Measurements from ENCODE around the gene FXYD2.
"Not testable (repeated sequence)": the region's sequence is repeated elsewhere in the genome, so short reads cannot be mapped to it uniquely, and the experiment has no call there.

FXYD2 gene

DNA sequence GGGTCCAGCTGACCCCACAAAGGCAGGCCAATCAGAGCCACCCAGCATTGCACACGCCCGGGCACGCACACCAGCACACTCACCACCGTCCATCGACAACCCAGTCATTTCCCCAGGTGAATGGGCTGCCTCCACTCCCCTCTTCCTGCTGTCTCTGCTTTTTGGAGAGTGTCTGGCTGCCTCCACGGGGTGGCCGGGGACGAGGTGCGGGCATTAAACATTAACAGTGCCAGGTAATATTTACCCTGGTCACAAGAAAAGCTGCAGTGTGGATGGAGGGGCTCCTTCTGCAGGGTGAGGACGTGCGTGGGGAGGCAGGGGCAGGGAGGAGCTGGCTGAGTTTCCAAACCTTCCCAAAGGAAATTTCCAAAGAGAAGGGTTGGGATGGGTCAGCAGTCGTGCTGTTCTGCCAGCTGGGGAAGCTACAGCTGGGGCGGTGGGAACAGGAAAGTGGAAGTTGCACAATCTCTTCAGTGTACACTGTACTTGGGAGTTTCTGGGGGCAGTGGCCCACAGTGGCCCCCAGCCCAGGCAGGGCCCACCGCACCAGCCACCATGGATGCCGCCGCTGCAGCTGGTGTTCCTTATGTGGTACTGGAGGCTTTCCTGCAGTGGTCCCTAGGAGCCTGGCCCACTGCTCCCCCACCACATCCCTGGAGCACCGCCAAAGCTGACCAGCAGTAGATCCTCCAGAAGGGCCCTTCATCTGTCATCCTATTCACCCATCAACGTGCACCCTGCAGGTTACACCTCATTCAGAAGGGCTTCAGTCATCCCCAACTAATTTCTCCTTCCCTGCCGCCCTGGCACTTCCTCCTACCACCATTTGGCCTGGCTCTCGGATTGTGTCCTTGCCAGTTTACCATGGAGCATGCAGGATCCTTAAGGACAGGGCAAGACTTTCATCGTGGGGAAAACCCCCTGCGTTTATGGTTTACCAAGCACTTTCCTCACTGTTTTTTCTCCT is at the start of gene FXYD2:
Gene FXYD2 (minus strand): TSS at position 174 of the 967 bp plus-strand sequence. CDS start 66 bp downstream, at position 108.
- DNase-seq = peak in 1 of 14 donors; percentile 16

DNA sequence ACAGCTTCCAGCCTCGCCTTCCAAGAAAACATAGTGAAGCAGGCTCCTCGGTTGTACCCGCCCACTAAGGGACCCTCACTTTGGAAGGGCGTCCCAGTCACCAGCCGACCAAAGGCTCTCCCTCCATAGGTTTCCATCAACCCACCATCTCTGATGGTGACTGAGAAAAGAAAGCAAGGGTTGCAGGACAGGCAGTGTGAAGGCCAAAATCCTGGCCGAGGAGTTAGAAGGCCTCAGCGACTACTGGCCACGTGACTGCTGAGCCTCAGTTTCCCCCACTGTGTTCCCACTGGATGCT is 49.2 kb upstream of the FXYD2 start:
- DNase-seq = no peak

- peak in 1 of 14 donors; percentile 8 for DNase-seq
Measured at GRCh38 chr11:117872975-117873827, 48.7 kb upstream of the FXYD2 start.

GRCh38 chr11:117872420-117872961 is 47.9 kb upstream of the FXYD2 start:
- DNase-seq = peak in 1 of 14 donors; percentile 16

GRCh38 chr11:117871784-117872183 is 47.2 kb upstream of the FXYD2 start:
- DNase-seq = peak in 1 of 14 donors; percentile 24

- peak in 1 of 14 donors; percentile 22 for DNase-seq
Measured at GRCh38 chr11:117871160-117871559, 46.6 kb upstream of the FXYD2 start.

DNA sequence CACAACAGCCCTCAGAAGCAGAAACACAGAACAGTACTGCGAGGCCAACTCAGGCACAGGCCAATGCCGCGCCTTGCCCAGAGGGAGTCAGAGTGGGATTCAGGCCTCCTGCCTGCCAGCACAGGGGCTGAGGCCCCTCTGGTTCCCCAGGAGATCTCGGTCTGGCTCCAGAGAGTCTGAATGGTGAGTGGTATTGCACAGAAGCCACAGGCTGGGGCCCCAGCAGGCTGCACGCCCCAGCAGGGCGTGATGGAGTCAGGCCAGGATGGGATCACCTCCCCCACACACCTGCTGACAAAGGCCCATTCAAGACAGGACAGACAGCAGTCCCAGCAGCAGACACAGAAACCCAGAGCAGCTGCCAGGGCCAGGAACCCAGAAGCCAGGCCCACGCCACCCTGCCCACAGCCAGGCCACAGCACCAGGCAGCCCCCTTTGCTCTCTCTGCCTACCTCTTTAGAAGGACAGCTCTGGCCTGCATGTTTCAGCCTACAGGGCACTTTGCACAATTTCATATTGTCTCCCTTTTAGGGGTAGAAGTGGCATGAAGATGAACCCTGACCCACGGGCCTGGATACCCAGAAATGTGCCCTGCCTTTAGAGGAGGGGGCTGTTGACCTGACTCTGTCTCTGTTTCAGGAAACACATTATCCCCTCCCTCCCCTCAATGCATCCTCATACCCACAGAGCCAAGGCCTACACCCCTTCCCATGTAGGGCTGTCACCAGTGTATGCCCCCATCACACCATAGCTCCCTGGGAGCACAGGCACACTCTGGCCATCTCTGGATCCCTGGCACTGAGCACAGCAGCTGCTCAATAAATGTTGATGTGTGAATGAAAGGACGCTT is 45.8 kb upstream of the FXYD2 start:
- DNase-seq = peak in 7 of 14 donors; percentile 26 to 62 (median 45)

DNA sequence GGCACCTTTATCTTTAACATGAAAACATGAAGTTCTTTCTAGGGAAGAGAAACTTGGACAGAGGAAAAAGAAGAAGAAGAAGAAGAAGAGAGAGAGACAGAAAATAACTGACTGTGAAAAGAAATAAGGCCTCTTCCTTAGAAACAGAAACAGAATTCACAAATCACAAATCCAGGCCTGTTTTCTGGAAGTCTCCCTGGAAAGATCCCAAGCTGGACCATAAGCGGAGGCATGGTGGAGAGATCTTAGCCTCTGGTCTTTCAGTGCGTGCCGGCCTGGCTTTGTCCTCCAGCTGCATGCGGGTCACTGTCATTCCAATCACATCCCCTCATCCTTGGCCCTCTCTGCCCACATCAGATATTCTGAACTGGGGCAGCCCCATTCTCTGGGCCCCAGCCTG is 45.1 kb upstream of the FXYD2 start:
- no peak for DNase-seq

GRCh38 chr11:117868815-117869561 is 44.4 kb upstream of the FXYD2 start:
- no peak for DNase-seq

- DNase-seq = no peak
Measured at GRCh38 chr11:117868088-117868487, 43.5 kb upstream of the FXYD2 start.

GRCh38 chr11:117866526-117866925 is 42.0 kb upstream of the FXYD2 start:
- peak in 8 of 14 donors; percentile 27 to 63 (median 38) for DNase-seq

DNA sequence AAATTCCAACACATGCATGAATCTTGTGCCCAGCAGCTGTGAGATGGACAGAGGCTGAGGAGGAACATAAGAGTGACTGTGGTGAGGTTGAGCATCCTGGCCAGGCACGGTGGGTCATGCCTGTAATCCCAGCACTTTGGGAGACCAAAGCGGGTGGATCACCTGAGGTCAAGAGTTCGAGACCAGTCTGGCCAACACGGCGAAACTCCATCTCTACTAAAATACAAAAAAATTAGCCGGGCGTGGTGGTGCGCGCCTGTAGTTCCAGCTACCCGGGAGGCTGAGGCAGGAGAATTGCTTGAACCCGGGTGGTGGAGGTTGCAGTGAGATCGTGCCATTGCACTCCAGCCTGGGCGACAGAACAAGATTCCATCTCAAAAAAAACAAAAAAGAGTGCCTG is 41.0 kb upstream of the FXYD2 start:
- not testable (repeated sequence) for DNase-seq

GRCh38 chr11:117863383-117863782 is 38.8 kb upstream of the FXYD2 start:
- no peak for DNase-seq

DNA sequence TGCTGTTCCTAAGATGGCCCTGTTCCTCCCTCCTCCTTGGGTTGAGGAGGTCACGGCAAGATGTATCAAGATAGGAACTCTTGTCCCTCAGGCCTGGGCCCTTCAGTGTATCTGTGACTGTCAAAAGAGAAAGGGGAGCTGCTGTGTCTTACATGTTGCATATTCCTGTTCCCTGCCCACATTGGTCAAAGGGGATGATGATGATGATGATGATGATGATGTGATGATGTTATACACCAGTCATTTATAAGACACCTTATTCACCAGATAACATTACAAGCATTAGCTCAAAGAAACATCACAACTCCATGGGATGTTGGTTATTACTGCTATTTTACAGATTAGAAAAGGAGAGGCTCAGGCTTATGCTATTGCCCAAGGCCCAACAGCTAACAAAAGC is 38.2 kb upstream of the FXYD2 start:
- DNase-seq = no peak

- no peak for DNase-seq
Measured at GRCh38 chr11:117862019-117862725, 37.6 kb upstream of the FXYD2 start.

GRCh38 chr11:117861151-117862018 is 36.8 kb upstream of the FXYD2 start:
- peak in 1 of 14 donors; percentile 74 for DNase-seq

- no peak for DNase-seq
Measured at GRCh38 chr11:117860139-117860538, 35.6 kb upstream of the FXYD2 start.

DNA sequence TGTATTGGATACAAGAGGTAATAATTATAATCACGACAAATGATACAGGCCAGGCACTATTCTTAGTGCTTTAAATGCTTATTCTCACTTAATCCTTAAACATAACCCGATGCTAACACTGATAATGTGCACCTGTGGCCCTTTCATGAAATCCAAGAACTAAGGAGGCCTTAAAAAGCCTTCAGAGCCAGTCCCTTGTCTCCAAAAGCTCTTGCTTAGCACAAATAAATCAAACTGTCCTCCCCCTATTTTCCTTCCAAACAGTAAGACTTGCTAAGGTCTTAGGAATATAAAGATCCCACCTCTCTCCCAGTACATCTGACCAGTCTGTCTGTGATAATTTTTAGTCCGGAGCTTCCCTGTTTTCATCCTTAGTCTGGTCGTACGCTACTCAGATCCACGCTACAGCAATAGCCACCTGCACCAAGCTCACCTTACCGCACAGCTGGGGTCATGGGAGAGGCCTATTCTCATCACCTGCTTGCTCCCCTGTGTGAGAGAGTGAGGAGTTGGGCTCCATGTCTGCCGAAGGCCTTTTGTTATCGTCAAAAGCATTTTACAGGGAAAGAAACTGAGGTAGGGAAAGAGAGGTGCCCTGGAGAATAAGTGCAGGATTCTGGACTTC is 35.1 kb upstream of the FXYD2 start:
- DNase-seq = no peak

GRCh38 chr11:117859061-117859460 is 34.5 kb upstream of the FXYD2 start:
- DNase-seq = no peak

All from C1 segment of cervical spinal cord (tissue), 14 donors.